Heart left ventricle (tissue), 16 donors: ENCODE measurements around the gene PELO. TPM values are rescaled to one million over a fixed set of nuclear protein-coding genes. Genes with fewer than 3 reads are reported as not detected.

Experiments used
- ATAC-seq, 4 donors: fragments of 200-7000 bp; cut with Tn5 transposase; one replicate each; pipeline ENCODE4 v1.9.1; 2020 to 2022; ENCODE audit warnings: moderate library complexity in 4 of 4, mild to moderate bottlenecking in 3 of 4, moderate number of reproducible peaks in 1 of 4
- DNase-seq, 5 donors: peaks; one replicate each; pipeline ENCODE4 v3.0.0-alpha.2; 2020
- H3K27ac ChIP-seq, 12 donors: fragments of 200-600 bp; sonication (generic) in 4 of 12; one replicate each; pipeline versions ENCODE4 v1.5.0 to v1.8.0; 2016 to 2022; ENCODE audit warnings: mild to moderate bottlenecking in 2 of 12
- H3K27me3 ChIP-seq, 9 donors: fragments of 200-600 bp; sonication (generic) in 2 of 9; one replicate each; pipeline versions ENCODE4 v1.5.1 to v1.8.0; 2016 to 2022; ENCODE audit warnings: mild to moderate bottlenecking in 3 of 9
- H3K36me3 ChIP-seq, 9 donors: fragments of 200-600 bp; sonication (generic) in 2 of 9; one replicate each; pipeline versions ENCODE4 v1.5.0 to v1.8.0; 2018 to 2022; ENCODE audit warnings: mild to moderate bottlenecking in 2 of 9
- H3K4me1 ChIP-seq, 12 donors: fragments of 200-600 bp; sonication (generic) in 4 of 12; one replicate each; pipeline versions ENCODE4 v1.5.0 to v1.8.0; 2016 to 2022; ENCODE audit warnings: mild to moderate bottlenecking in 3 of 12
- H3K4me3 ChIP-seq, 12 donors: fragments of 200-600 bp; sonication (generic) in 4 of 12; one replicate each; pipeline versions ENCODE4 v1.5.0 to v1.8.0; 2017 to 2022; ENCODE audit warnings: mild to moderate bottlenecking in 9 of 12, moderate library complexity in 4 of 12
- H3K9me3 ChIP-seq, 12 donors: fragments of 200-600 bp; sonication (generic) in 4 of 12; one replicate each; pipeline versions ENCODE4 v1.5.0 to v1.8.0; 2016 to 2022; ENCODE audit warnings: mild to moderate bottlenecking in 1 of 12
- POLR2A ChIP-seq, 2 donors: fragments of 450-650 bp; IDR thresholded peaks; one replicate each; pipeline ENCODE4 v1.6.1; 2017; ENCODE audit warnings: antibody characterized with exemption in 2 of 2, mild to moderate bottlenecking in 2 of 2, moderate library complexity in 2 of 2
- WGBS, 4 donors: extraction: QIAGEN DNeasy Blood & Tissue Kit in 2 of 4; methylation state at CpG; one replicate each; pipeline versions ENCODE4 v1.1.5 to v1.1.7; 2013 to 2018; 5-methylcytosine and 5-hydroxymethylcytosine counted together
- intact Hi-C, 10 donors: fragments of 100-400 bp; cut with DNase I; formaldehyde crosslinking; loops; one replicate each; pipeline versions ENCODE4 v1.11.1 to v1.14.2; 2022
- long read RNA-seq, 3 donors: library from polyadenylated mRNA; unstranded; transcript quantifications; one replicate each; pipeline ENCODE4 v2.0.0, GENCODE V29; 2020 to 2021
- polyA plus RNA-seq, 2 donors: library from polyadenylated mRNA; stranded (reverse); fragments of 200-250 nt; gene quantifications; one replicate each; pipeline ENCODE4 v1.2.3, GENCODE V29; 2013
- total RNA-seq, 9 donors: library from RNA; depleted of rRNA in 2 of 9; stranded (reverse); fragments of >200 nt in 2 of 9; fragmentation: NEBNext Ultra II Directional in 3 of 9; extraction: Animal tissue kit (Norgen Biotek cat#: 25700) in 3 of 9; gene quantifications; one replicate each; pipeline versions ENCODE4 v1.1.0 to v1.2.4, GENCODE V29; 2016 to 2023
- TF ChIP-seq, protein P1 (sequence below), 12 donors: fragments of 200-600 bp; sonication (generic) in 4 of 12; IDR thresholded peaks; one replicate each; pipeline versions ENCODE4 v1.5.0 to v1.8.0; 2018 to 2022; ENCODE audit warnings: antibody characterized with exemption in 12 of 12, mild to moderate bottlenecking in 5 of 12
- donor health status: ischemic (EF 13 %, LVEDD 7.1; RV severe dilation, severe dysfunction).
- donor health status: healthy with polysubstance abuse.
- donor health status: DM: no; HTN: yes; CAD: no.
- donor health status: DM: no; HTN: no; CAD: no.
- donor health status: ischemic (EF 25% LVEDD 6.9; RV normal size, moderate dysfunction).
- donor health status: ischemic (EF 25% LVEDD 5.7; RV mildly dilated, moderate dysfunction).
- donor health status: healthy.
- donor health status: DM: yes; HTN: yes; CAD: no.
- donor health status: ischemic (EF 35%, LVEDD 5.7; RV mildly dilated, moderate dysfunction).
- donor health status: nonischemic (EF 11% LVEDD 7.7; RV severe dilation, severe dysfunction).
- donor health status: DM: yes; HTN: yes; CAD: no.
- donor health status: PGD.
- donor health status: ischemic (EF 29% LVEDD 5.4; RV normal size, mild dysfunction).
- donor health status: nonischemic (EF 23%, LVEDD 6.1; RV moderate dilation, normal function).

PELO gene, protein sequence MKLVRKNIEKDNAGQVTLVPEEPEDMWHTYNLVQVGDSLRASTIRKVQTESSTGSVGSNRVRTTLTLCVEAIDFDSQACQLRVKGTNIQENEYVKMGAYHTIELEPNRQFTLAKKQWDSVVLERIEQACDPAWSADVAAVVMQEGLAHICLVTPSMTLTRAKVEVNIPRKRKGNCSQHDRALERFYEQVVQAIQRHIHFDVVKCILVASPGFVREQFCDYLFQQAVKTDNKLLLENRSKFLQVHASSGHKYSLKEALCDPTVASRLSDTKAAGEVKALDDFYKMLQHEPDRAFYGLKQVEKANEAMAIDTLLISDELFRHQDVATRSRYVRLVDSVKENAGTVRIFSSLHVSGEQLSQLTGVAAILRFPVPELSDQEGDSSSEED
- total RNA-seq (10 to 100 TPM; 12.8 to 28.4 (median 20.1) TPM), polyA plus RNA-seq (10 to 100 TPM in 1 of 2 donors, 1 to 10 TPM in 1; 4.3 to 16.8 TPM)
- long read RNA-seq, donor 1, partial matches to known transcripts, result 29 of 30 reads
- long read RNA-seq, donor 1, other reads (novel, unspliced or antisense), result 0 of 30 reads
- long read RNA-seq, donor 2, full-length matches to known transcripts, result 1 of 160 reads
- long read RNA-seq, donor 2, partial matches to known transcripts, result 156 of 160 reads
- long read RNA-seq, donor 2, other reads (novel, unspliced or antisense), result 3 of 160 reads
- long read RNA-seq, donor 3, partial matches to known transcripts, result 41 of 44 reads
- long read RNA-seq, donor 3, other reads (novel, unspliced or antisense), result 2 of 44 reads

DNA sequence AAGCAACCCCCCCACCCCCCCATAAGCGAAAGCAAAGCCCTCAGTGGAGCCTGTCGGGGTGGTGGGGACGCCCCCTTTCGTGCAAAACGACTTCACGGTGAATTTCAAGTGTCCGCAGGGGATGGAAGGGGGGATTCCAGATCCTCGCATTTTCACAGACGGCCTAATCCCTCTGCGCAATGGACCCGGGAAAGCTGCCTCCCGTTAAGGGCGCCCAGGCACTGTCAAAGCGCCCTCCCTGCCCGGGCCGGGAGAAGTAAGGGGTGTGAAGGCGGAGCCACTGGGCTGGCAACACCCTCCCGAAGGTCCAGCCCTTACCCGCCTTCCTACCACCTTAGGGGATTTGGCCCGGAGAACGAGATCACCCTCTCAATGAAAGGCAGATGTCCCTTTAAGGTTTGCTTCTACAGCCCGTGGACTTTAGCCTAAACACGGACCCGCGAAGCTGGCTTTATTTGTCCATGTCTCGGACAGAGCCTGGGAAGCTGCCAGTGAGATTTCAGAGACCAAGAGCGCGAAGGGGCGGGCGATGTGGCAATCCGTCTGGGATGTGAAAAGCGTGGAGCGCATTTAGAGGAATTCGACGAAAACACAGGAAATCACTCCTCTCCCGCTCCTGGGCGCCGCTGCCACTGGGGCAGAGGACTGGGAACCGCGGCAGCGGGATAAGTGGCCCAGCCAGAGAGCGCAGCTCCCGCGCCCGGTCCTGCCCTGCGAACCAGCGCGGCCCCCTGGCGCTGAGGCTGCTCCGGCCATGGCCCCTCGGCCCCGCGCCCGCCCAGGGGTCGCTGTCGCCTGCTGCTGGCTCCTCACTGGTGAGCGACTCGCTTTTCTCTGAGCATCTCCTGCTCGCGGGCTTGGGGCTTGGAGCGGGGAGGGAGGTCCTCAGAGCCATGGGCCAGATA, at the start of gene PELO, which contains the start of gene ITGA1:
Gene PELO, plus strand, starts transcription at position 317 of the 905 bp plus-strand sequence. CDS start 12,479 bp downstream, outside the sequence.
Gene ITGA1, plus strand, starts transcription at position 317 of the 905 bp plus-strand sequence. Its CDS starts 438 bp downstream, at position 755.
- Histone ChIP-seq H3K27ac (peak within 1 kb of the TSS; percentile 82 to 96 (median 90)), H3K36me3 (peaks cover 0 to 2% (median 0%) of the 10 kb centered on the region in 9 donors), H3K9me3 (no peaks in the 10 kb centered on the region), H3K27me3 (no peaks in the 10 kb centered on the region), H3K4me3 (peak within 1 kb of the TSS; percentile 45 to 83 (median 72)), H3K4me1 (peaks cover 0 to 42% (median 14%) of the 10 kb centered on the region in 12 donors)
- 0 to 1% (median 1%) methylated on average over 37 to 61 of the region's 61 CpGs for WGBS, 4 donors
- ATAC-seq (peak; percentile 88 to 95 (median 92)), DNase-seq (peak; percentile 75 to 86 (median 79))
- intact Hi-C loops, result loop anchor here (1.0 to 10.0 kb wide), 7 partner anchors 57 to 307 kb away; no protein-coding TSS in a partner anchor
- TF ChIP-seq, protein P1, sequence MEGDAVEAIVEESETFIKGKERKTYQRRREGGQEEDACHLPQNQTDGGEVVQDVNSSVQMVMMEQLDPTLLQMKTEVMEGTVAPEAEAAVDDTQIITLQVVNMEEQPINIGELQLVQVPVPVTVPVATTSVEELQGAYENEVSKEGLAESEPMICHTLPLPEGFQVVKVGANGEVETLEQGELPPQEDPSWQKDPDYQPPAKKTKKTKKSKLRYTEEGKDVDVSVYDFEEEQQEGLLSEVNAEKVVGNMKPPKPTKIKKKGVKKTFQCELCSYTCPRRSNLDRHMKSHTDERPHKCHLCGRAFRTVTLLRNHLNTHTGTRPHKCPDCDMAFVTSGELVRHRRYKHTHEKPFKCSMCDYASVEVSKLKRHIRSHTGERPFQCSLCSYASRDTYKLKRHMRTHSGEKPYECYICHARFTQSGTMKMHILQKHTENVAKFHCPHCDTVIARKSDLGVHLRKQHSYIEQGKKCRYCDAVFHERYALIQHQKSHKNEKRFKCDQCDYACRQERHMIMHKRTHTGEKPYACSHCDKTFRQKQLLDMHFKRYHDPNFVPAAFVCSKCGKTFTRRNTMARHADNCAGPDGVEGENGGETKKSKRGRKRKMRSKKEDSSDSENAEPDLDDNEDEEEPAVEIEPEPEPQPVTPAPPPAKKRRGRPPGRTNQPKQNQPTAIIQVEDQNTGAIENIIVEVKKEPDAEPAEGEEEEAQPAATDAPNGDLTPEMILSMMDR (IDR thresholded peaks at IDR 0.05), result peak; percentile 16 to 71 (median 54)
- peak in 1 of 2 donors; percentile 55 for TF ChIP-seq POLR2A (IDR thresholded peaks at IDR 0.05)

DNA sequence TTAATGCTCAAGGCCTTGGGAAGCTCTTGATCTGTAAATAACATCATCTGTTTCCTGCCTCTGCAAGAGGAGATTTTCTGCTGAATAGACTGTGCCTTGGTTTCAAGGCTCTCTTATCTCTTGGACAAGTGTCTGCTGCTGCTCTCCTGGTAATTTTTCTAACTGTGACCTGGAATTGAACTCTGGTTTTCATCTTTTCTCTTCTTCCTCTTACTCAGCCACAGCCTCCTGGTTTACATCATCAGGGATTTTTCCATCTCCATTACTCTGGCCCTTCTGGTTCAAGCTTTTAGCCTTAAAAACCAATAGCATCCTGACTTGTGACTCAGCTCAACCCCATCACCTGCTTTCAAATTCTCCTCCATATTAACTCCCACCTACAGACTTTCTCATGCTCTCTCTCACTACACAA, 49.6 kb upstream of the PELO start:
- no peak for ATAC-seq
- no peak for DNase-seq
- TF ChIP-seq, protein P1 (IDR thresholded peaks at IDR 0.05), result no peak
- no peak for TF ChIP-seq POLR2A (IDR thresholded peaks at IDR 0.05)
- no peak overlapping the region for H3K4me3 ChIP-seq
- intact Hi-C loops, result no loop called here
- H3K4me1 ChIP-seq, result peaks cover 0 to 19% (median 0%) of the 10 kb centered on the region in 12 donors
- H3K36me3 ChIP-seq, result no peaks in the 10 kb centered on the region
- H3K27me3 ChIP-seq, result no peaks in the 10 kb centered on the region
- no peak overlapping the region for H3K27ac ChIP-seq
- no peaks in the 10 kb centered on the region for H3K9me3 ChIP-seq

DNA sequence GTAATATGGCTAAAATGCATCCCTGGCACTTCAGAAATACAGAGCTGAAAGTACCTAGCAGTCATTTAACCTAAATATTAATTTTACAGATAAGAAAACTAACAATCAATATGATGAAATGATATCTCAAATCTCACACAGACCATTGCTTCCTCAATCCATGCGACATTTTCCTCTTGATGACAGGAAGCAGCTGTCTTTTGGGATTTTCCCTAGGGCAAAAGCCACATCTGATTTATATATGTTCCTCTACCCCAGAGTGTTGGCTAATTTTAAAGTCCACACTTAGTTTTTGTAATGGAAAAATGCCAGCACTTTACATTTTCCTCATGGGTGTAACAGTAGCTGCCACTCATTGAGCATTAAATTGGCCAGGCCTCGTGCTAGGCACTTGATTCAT, 47.7 kb upstream of the PELO start:
- H3K27ac ChIP-seq, result no peak overlapping the region
- WGBS, 4 donors, result 56 to 69% (median 62%) methylated on average over 2 of the region's 2 CpGs
- no peak overlapping the region for H3K4me3 ChIP-seq
- TF ChIP-seq POLR2A (IDR thresholded peaks at IDR 0.05), result no peak
- TF ChIP-seq, protein P1 (IDR thresholded peaks at IDR 0.05), result no peak
- no peak for ATAC-seq
- no peak for DNase-seq
- no peaks in the 10 kb centered on the region for H3K27me3 ChIP-seq
- no peaks in the 10 kb centered on the region for H3K9me3 ChIP-seq
- H3K36me3 ChIP-seq, result no peaks in the 10 kb centered on the region
- peaks cover 0 to 38% (median 13%) of the 10 kb centered on the region in 12 donors for H3K4me1 ChIP-seq
- intact Hi-C loops, result no loop called here
